ENCODE measurements around the gene PIP5K1C. TPM values are rescaled to one million over a fixed set of nuclear protein-coding genes. Genes with fewer than 3 reads are reported as not detected.

Gene PIP5K1C
- total and polyA plus RNA-seq, 7 donors: 8.7 to 22.4 (median 16.3) TPM

DNA sequence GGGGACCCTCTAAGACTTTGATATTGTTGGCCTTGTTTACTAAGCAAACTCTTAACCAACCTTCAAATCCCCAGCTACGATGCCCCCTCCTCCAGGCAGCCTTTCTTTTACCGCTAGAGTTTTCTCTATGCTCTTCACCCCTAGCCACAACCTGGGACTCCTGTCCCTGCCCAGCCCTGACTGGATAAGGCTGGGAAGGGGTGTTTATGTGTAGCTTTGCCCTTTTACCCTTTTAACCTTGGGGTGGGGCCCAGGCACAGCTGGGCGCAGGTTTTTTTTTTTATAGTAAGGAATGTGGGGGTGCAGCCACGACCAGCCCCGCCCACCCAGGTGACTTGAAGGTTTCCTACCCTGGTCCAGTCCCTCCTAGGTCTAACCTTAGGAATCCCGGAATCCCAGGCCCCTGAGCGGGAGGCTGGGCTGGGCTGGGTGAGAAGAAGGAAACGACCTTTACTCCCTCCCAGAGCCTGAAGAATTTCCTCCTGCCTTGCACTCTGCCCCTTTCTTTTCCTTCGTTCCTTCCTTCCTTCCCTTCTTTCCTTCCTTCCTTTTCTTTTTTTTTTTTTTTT, 20.2 kb upstream of the PIP5K1C start:
- DNase-seq (no peak), ATAC-seq (no peak)
- no peaks in the 10 kb centered on the region for H3K4me1 ChIP-seq
- no peak overlapping the region for H3K4me3 ChIP-seq
- 22 to 26% (median 25%) methylated on average over 9 of the region's 9 CpGs for WGBS, 3 donors
- H3K27me3 ChIP-seq (ENCODE audit: insufficient read depth in 3 of 3, low read length in 2 of 3): peaks cover 0 to 53% (median 20%) of the 10 kb centered on the region in 3 donors
- H3K36me3 ChIP-seq (ENCODE audit: insufficient read depth in 1 of 2, low read depth in 1 of 2): no peaks in the 10 kb centered on the region
- intact Hi-C loops (cut with DNase I): no loop called here
- TF ChIP-seq, protein P1, sequence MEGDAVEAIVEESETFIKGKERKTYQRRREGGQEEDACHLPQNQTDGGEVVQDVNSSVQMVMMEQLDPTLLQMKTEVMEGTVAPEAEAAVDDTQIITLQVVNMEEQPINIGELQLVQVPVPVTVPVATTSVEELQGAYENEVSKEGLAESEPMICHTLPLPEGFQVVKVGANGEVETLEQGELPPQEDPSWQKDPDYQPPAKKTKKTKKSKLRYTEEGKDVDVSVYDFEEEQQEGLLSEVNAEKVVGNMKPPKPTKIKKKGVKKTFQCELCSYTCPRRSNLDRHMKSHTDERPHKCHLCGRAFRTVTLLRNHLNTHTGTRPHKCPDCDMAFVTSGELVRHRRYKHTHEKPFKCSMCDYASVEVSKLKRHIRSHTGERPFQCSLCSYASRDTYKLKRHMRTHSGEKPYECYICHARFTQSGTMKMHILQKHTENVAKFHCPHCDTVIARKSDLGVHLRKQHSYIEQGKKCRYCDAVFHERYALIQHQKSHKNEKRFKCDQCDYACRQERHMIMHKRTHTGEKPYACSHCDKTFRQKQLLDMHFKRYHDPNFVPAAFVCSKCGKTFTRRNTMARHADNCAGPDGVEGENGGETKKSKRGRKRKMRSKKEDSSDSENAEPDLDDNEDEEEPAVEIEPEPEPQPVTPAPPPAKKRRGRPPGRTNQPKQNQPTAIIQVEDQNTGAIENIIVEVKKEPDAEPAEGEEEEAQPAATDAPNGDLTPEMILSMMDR (IDR thresholded peaks at IDR 0.05): no peak
- H3K27ac ChIP-seq: no peak overlapping the region
- H3K9me3 ChIP-seq: no peaks in the 10 kb centered on the region

DNA sequence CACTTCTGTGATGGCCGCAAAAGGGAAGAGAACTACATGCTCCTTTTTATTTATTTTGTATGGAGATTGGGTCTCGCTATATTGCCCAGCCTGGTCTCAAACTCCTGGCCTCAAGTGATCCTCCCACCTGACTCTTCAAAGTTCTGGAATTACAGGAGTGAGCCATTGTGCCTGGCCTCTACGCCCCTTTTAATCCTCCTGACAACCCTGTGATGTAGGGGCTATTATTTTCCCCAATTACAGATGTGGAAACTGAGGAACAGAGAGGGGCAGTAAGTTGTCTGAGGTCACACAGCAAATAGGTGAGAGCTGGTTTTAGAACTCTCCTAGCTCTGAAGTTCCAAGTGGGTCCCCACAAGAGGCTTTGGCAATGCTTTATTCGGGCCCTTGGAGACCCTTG, 19.6 kb upstream of the PIP5K1C start:
- Histone ChIP-seq H3K9me3 (no peaks in the 10 kb centered on the region), H3K4me1 (no peaks in the 10 kb centered on the region), H3K27ac (no peak overlapping the region), H3K27me3 (ENCODE audit: insufficient read depth in 3 of 3, low read length in 2 of 3) (peaks cover 0 to 53% (median 20%) of the 10 kb centered on the region in 3 donors), H3K36me3 (ENCODE audit: insufficient read depth in 1 of 2, low read depth in 1 of 2) (no peaks in the 10 kb centered on the region), H3K4me3 (no peak overlapping the region)
- TF ChIP-seq, protein P1 (IDR thresholded peaks at IDR 0.05): no peak
- no peak for DNase-seq
- intact Hi-C loops (cut with DNase I): no loop called here
- ATAC-seq: no peak
- whole genome bisulfite sequencing, 3 donors: 77 to 81% (median 79%) methylated on average over 4 of the region's 4 CpGs

DNA sequence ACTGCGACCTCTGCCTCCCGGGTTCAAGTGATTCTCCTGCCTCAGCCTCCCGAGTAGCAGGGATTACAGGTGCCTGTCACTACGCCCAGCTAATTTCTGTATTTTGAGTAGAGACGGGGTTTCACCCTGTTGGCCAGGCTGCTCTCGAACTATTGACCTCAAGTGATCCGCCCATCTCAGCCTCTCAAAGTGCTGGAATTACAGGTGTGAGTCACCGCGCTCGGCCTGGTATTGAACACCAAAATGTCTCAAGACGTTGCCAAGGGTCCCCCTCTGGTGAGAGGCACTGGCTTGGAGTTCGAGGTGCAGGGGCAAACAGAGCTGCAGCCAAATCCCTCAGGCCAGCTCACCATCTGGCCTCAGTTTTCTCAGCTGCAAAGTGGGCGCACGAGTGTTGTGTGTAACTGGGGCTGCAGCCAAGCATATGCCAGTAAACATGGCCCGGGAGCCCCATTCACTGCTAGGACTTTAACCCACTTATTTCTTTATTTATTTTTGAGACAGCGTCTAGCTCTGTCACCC, 15.9 kb upstream of the PIP5K1C start:
- Histone ChIP-seq H3K9me3 (no peaks in the 10 kb centered on the region), H3K4me3 (no peak overlapping the region), H3K27me3 (ENCODE audit: insufficient read depth in 3 of 3, low read length in 2 of 3) (peaks cover 0 to 27% (median 5%) of the 10 kb centered on the region in 3 donors), H3K4me1 (no peaks in the 10 kb centered on the region), H3K36me3 (ENCODE audit: insufficient read depth in 1 of 2, low read depth in 1 of 2) (no peaks in the 10 kb centered on the region), H3K27ac (no peak overlapping the region)
- ATAC-seq (no peak), DNase-seq (no peak)
- TF ChIP-seq, protein P1 (IDR thresholded peaks at IDR 0.05): no peak
- intact Hi-C loops (cut with DNase I): no loop called here
- 80 to 83% (median 83%) methylated on average over 16 of the region's 16 CpGs for WGBS, 3 donors

DNA sequence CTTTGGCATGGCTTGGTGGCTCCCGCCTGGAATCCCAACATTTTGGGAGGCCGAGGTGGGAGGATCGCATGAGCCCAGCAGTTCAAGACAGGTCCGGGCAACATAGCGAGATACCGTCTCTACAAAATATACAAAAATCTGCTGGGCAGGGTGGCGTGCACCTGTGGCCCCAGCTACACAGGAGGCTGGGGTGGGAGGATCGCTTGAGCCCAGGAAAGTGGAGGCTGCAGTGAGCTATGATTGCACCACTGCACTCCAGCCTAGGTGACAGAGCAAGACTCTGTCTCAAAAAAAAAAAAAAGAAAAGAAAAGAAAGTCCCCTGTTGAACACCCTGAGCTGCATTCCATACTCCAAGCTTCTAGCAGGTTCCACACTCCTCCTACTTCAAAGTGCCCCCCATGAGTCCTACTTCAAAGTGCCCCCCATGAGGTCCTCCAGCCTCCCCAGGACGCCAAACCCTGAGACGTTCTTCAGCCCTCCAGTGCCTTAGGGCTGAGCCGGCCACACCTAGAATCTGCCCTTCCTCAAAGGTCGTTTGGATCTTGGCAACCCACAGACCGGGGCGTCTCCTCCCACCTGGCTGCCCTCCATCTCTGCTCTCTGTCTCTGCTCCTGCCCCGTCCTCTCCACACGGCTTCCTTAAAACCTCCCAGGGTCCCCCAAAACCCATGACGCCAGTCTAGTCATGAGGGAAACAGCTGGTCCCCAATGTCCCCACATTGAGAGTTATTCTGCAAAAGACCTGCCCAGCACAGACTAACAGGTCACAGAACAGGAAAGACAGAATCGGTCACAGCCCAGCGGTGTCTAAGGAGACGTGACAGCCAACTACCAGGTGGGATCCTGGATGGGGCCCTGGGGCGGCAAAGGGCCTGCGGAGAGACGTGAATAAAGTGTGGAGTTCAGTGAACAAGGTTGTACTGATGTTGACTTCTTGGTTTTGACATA, 12.7 kb upstream of the PIP5K1C start:
- Histone ChIP-seq H3K27me3 (ENCODE audit: insufficient read depth in 3 of 3, low read length in 2 of 3) (no peaks in the 10 kb centered on the region), H3K9me3 (no peaks in the 10 kb centered on the region), H3K36me3 (ENCODE audit: insufficient read depth in 1 of 2, low read depth in 1 of 2) (no peaks in the 10 kb centered on the region), H3K4me3 (no peak overlapping the region), H3K27ac (no peak overlapping the region), H3K4me1 (peaks cover 4% of the 10 kb centered on the region)
- intact Hi-C loops (cut with DNase I): no loop called here
- ATAC-seq: peak in 1 of 4 donors; percentile 53
- TF ChIP-seq, protein P1 (IDR thresholded peaks at IDR 0.05): no peak
- no peak for DNase-seq
- 39 to 41% (median 40%) methylated on average over 23 of the region's 23 CpGs for WGBS, 3 donors
